Stimulated activated naive CD8-positive, alpha-beta T cell treated with anti-CD3 and anti-CD28 coated beads, Interleukin-15, Interleukin-2, amounts not matched to agents 100 U/mL and 50 U/mL, for 24 hours (primary cell): Measurements from ENCODE around the gene SMIM11.
"Not testable (repeated sequence)": the region's sequence is repeated elsewhere in the genome, so short reads cannot be mapped to it uniquely, and the experiment has no call there.

ENCODE experiments used
- ATAC-seq: fragments of 150-1000 bp; cut with Tn5 transposase; one replicate; pipeline ENCODE4 v1.10.0; 2021
- DNase-seq: peaks from one replicate; pipeline ENCODE4 v3.0.0; 2021

The SMIM11 gene, protein sequence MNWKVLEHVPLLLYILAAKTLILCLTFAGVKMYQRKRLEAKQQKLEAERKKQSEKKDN

GRCh38 chr21:34374940-34375618, at the start of gene SMIM11:
SMIM11 (plus strand) TSS chr21:34375507; CDS start chr21:34379505, 3,998 bp downstream.
- not testable (repeated sequence) for DNase-seq
- peak; percentile 97 for ATAC-seq

GRCh38 chr21:34330055-34330454, 45.3 kb upstream of the SMIM11 start:
- ATAC-seq (no peak), DNase-seq (no peak)

- no peak for DNase-seq
- no peak for ATAC-seq
Measured at GRCh38 chr21:34331726-34332125, 43.6 kb upstream of the SMIM11 start.

GRCh38 chr21:34332347-34332746, 43.0 kb upstream of the SMIM11 start:
- ATAC-seq (no peak), DNase-seq (no peak)

DNA sequence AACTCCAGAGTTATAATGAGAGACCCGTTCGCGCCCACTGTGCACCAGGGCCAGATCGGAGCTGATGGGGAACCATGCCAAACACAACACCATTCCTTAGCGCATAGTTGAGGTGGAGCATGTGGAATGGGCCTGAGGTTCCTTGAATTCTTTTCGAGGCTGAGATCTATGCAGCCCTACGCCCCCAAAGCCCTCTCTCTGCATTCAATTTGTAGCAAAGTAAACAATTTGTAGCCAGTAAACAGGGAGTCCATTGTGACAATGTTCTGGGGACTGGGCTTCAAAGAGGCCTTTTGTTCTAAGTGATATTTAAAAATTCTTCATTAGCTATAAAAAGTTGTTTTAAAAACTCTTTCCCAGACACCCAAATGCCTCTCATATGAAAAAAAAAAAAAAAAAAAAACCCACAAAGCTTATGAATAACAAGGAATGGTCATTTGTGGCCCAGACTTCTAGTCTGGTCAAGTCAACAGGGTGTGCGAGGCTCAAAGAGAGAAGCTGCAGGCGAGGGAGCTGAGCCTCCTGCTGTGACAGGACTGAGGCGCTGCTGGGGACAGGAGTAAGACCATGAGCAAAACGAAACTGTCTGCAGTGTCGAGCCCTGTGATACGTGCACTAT, 42.1 kb upstream of the SMIM11 start:
- DNase-seq (no peak), ATAC-seq (no peak)

DNA sequence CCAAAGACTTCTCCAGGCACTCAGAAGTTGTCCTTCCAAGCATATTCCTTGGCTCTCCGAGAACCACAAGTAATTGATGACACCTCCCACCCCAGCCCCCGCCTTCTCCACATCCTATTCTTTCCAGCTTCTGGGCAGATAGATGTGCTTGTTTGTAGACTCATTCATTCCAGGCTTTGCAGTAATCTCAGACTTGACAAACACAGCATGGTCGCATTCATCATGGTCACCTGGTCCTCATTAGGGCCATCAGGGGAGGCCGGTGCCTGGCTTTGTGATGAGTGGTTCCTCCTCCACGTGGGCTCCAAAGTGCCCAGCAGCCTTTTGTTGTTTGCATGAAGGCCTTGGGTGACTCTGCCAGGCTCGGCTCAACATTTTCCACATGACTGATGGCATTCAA, 40.0 kb upstream of the SMIM11 start:
- DNase-seq = no peak
- ATAC-seq = no peak

GRCh38 chr21:34336245-34336644, 39.1 kb upstream of the SMIM11 start:
- DNase-seq (no peak), ATAC-seq (no peak)

DNA sequence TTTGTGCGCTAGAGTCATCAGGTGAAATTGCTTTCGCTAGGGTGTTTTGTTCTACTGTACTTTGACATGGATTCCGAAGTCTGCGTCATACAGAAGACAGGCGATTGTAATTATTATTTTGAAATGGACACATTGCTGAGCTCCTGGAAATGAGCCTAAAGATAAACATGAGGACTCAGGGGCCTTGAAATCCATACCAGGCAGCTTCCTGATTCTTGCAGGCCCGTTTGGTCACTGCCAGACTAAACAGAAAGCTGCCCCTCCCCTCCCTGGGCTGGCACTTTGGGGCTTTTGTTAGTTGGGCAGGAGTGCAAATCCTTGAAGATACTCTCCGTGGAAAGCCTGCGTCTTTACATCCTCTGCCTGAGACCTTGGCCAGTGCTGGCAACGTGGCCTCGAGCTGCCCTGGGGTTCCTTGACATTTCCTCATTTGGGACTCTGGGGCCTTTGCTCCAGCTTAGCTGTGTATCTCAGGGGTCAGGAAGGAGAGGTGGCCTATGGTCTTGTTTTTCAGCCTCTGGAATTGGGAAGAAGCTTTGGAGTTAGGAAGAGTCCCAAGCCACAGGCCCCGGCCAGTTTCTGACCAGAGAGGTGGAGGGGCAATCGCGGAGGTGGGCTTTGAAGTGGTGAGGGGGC, 38.4 kb upstream of the SMIM11 start:
- DNase-seq = no peak
- ATAC-seq = no peak

- no peak for DNase-seq
- ATAC-seq = no peak
Measured at GRCh38 chr21:34337741-34338140, 37.6 kb upstream of the SMIM11 start.

GRCh38 chr21:34338226-34338625, 37.1 kb upstream of the SMIM11 start:
- no peak for DNase-seq
- no peak for ATAC-seq

DNA sequence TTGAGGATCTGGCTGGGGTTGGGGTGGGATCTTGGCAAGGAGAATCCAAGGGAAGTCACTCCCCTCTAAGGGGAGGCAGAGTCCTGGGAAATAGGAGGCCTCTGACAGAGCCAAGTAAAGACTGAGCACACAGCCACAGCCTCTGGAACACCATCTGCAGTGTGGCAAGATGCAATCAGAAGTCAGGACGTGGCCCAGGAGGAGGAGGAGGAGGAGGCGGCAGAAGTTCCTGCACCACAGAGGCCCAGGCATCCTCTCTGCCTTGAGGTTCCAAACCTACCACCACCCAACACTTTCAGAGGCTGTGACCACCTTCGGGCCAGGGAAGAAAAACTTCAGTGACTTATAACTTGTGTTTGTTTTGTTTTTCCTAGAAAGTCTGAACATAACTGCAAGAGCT, 35.2 kb upstream of the SMIM11 start:
- DNase-seq (no peak), ATAC-seq (no peak)

- ATAC-seq (no peak), DNase-seq (no peak)
Measured at GRCh38 chr21:34342476-34342875, 32.8 kb upstream of the SMIM11 start.

GRCh38 chr21:34343347-34343746, 32.0 kb upstream of the SMIM11 start:
- no peak for ATAC-seq
- no peak for DNase-seq

DNA sequence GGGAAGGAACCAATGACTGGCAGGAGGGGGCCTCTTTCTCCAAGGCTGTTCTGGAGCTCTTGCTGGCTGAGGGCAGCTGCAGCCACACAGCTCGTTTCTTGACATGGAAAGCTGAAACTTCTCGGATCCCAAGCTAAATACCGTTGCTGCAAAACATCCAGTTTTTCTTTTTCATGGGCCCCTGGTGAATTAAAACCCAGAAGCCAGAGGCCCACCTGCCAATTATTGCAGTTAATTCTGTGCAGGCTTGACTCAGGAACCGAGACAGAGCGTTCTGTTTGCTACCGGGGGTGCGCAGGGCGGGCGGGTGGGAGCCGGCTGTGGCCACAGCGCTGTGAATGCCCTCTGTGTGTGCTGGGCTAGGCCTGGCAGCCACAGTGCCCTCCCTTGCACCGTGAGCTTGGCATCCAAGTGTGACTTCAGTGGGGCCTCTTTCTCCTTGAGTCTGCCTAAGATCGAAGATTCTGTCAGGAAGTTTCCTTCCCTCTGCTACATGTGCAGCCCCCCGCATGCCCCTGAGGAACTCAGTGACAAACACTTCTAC, 31.4 kb upstream of the SMIM11 start:
- DNase-seq (no peak), ATAC-seq (no peak)

GRCh38 chr21:34344584-34344983, 30.7 kb upstream of the SMIM11 start:
- DNase-seq (no peak), ATAC-seq (no peak)

GRCh38 chr21:34345091-34345871, 30.0 kb upstream of the SMIM11 start:
- ATAC-seq (no peak), DNase-seq (no peak)

GRCh38 chr21:34345892-34346291, 29.4 kb upstream of the SMIM11 start:
- no peak for ATAC-seq
- DNase-seq = no peak

- no peak for ATAC-seq
- no peak for DNase-seq
Measured at GRCh38 chr21:34348890-34349519, 26.3 kb upstream of the SMIM11 start.

DNA sequence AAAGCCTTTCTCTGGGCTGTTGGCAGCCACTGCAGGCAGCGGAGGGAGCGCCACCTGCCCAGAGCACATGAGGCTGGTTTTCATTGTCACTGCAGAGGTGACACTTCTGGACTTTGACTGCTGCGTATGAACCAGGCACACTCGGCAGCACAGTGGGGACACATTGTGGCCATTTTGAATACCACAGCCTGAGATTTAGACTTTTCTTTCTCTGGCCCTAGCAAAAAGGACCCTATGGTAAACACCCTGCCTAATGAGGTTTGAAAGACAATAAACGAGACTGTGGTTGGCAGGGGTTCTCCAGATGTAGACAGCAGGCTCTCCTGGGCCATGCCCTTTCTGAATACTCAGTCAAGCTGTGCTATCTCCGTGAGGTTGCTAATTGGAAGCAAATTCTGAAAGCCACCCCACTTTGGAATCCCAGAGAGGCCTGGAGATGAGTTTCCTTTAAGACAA, 23.5 kb upstream of the SMIM11 start:
- ATAC-seq = peak; percentile 60
- peak; percentile 11 for DNase-seq

GRCh38 chr21:34352556-34352955, 22.8 kb upstream of the SMIM11 start:
- DNase-seq (no peak), ATAC-seq (no peak)

- DNase-seq (no peak), ATAC-seq (no peak)
Measured at GRCh38 chr21:34353182-34353581, 22.1 kb upstream of the SMIM11 start.

GRCh38 chr21:34354836-34355235, 20.5 kb upstream of the SMIM11 start:
- ATAC-seq (no peak), DNase-seq (no peak)
